ENCODE measurements around the gene CFAP70.

- TF ChIP-seq CTCF (IDR thresholded peaks at IDR 0.05; ENCODE audit: insufficient read depth, low read length) (no peak), GABPA (IDR thresholded peaks at IDR 0.05; ENCODE audit: low read depth) (no peak)
Observed at GRCh38 chr10:73407495-73407894, 48.8 kb upstream of the CFAP70 start.
